Measurements from ENCODE around the gene ZC3H6.

Gene ZC3H6, protein sequence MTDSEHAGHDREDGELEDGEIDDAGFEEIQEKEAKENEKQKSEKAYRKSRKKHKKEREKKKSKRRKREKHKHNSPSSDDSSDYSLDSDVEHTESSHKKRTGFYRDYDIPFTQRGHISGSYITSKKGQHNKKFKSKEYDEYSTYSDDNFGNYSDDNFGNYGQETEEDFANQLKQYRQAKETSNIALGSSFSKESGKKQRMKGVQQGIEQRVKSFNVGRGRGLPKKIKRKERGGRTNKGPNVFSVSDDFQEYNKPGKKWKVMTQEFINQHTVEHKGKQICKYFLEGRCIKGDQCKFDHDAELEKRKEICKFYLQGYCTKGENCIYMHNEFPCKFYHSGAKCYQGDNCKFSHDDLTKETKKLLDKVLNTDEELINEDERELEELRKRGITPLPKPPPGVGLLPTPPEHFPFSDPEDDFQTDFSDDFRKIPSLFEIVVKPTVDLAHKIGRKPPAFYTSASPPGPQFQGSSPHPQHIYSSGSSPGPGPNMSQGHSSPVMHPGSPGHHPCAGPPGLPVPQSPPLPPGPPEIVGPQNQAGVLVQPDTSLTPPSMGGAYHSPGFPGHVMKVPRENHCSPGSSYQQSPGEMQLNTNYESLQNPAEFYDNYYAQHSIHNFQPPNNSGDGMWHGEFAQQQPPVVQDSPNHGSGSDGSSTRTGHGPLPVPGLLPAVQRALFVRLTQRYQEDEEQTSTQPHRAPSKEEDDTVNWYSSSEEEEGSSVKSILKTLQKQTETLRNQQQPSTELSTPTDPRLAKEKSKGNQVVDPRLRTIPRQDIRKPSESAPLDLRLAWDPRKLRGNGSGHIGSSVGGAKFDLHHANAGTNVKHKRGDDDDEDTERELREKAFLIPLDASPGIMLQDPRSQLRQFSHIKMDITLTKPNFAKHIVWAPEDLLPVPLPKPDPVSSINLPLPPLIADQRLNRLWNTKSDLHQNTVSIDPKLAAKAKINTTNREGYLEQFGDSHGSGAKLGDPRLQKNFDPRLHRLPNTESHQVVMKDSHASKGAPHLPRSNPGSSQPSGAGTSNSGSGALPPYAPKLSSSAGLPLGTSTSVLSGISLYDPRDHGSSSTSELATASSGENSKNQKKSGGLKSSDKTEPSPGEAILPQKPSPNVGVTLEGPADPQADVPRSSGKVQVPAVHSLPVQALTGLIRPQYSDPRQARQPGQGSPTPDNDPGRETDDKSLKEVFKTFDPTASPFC

DNA sequence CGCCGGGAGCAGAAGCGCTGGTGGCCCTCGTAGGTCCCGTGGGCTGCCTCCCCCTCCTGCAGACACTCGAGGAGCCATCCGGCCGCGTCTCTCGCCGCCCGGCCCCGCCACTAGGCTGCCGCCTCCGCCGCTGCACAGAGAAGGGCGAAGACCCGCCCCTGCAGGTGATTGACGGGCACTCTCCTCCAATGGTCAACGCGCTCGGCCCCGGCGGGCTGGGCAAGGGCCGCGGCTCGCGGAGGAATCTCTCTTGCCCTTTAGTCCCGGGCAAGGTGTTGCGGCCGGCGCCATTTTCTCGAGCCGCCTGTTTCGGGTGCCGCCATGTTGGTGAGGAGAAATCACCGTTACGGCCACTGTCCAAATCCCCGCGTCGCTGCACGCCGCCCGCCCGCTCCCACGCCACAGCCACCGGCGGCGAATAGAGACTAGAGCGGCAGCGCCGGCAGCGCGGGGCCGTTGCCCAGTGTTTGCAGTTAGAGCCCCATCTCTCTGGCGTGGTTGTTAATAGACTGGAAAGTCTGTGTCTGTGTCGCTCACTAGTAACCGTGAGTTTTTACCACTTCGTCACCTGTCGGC is at the start of gene ZC3H6:
ZC3H6 (plus strand) TSS at position 287 of the 576 bp plus-strand sequence. CDS start 398 bp downstream, outside the sequence.
- peak; percentile 100 for DNase-seq (ENCODE audit: low read depth)

DNA sequence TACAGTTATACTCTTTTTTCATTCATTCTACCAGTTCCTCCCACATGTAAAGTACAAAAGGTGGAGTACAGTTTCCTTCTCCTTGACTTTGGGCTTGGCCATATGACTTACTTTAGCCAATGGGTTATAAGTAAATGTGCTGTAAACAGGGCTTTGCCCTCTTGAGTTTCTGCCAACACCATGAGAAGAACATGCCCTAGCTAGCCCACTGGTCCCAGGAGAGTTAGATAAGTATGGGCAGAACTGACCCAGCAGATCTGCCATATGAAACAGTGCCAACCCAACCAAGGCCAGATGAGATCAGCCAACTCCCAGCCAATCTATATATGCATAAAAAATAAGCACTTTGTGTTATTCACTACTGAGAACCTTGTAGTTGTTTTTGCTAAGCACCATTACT is 46.0 kb upstream of the ZC3H6 start:
- DNase-seq (ENCODE audit: low read depth) = no peak

DNA sequence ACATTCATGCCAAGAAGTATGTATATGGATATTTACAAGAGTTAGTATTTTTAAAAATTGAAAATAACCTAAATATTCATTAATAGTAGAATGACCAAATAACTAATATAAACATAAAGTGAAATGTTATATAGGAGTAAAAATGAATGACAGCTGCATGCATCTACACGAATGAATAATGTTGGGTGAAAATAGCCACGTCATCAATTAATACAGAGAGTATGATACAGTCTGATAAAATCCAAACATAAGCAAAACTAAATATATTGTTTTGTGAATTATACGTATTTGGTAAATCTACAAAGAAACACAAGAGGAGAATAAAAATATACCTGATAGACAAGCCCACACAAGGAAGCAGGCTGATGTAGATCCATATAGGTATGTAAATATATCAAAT is 45.0 kb upstream of the ZC3H6 start:
- DNase-seq (ENCODE audit: low read depth) = no peak

- no peak for DNase-seq (ENCODE audit: low read depth)
Measured at GRCh38 chr2:112239862-112240261, 35.5 kb upstream of the ZC3H6 start.

DNA sequence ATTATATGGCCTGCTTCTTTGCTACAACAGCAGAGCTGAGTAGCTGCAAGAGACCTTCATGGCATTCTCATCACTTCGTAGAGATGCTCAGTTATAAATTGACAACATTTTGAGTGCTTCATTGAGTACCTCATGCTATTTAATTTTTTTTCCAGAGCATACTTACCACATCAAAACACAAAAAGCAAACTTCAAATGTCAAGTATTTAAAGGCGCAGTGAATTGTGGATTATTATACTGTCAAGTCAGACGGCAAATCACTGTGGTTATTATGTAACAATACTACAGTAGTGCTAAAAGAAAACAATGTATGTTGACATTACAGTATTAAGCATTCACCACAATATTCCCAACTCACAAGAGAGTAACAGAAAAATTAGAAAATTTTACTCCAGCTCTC is 33.0 kb upstream of the ZC3H6 start:
- no peak for DNase-seq (ENCODE audit: low read depth)

DNA sequence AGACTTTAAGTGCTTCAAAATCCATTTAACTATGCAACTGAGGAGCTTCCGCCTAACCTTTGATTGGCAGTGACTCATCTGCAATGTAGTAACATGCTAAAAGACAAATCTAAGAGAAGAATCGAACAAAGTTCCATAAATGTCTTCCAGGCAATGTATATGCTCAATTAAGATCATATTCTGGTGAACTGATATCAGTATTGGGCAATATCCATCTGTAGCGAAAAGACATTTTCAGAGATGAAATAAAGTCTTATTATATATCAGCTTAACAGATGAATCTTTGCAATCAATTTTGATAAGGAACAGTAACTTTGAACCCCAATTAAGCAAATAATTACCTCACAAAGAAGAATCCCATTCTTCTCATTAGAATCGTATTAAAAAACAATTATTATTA is 32.2 kb upstream of the ZC3H6 start:
- DNase-seq (ENCODE audit: low read depth) = no peak

- DNase-seq (ENCODE audit: low read depth) = no peak
Measured at GRCh38 chr2:112244854-112245253, 30.5 kb upstream of the ZC3H6 start.

GRCh38 chr2:112251271-112251670 is 24.1 kb upstream of the ZC3H6 start:
- DNase-seq (ENCODE audit: low read depth) = no peak

DNA sequence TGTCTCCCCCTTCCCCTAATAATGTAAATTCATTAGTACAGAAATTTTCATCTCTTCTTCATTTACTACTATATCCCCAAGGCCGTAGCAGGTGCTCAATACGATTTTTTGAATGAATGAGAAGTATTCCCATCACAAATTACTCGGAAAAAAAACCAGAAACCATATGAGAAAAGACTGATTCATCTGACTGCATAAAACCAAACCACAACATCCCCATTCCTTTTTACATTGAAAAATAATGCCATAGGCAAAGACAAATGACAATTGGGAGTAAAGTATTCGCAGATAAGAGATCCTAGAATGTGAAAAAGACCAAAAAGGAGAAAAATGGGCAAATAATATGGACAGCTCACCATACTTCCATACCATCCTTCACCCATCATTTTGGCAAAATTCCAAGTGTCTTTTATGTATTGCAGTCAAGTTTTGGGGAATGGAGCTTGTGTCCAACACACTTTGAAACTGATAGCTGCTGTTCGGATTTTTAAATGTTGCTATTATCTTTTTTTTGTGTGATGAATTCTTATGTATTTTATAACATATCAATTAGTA is 22.1 kb upstream of the ZC3H6 start:
- no peak for DNase-seq (ENCODE audit: low read depth)

DNA sequence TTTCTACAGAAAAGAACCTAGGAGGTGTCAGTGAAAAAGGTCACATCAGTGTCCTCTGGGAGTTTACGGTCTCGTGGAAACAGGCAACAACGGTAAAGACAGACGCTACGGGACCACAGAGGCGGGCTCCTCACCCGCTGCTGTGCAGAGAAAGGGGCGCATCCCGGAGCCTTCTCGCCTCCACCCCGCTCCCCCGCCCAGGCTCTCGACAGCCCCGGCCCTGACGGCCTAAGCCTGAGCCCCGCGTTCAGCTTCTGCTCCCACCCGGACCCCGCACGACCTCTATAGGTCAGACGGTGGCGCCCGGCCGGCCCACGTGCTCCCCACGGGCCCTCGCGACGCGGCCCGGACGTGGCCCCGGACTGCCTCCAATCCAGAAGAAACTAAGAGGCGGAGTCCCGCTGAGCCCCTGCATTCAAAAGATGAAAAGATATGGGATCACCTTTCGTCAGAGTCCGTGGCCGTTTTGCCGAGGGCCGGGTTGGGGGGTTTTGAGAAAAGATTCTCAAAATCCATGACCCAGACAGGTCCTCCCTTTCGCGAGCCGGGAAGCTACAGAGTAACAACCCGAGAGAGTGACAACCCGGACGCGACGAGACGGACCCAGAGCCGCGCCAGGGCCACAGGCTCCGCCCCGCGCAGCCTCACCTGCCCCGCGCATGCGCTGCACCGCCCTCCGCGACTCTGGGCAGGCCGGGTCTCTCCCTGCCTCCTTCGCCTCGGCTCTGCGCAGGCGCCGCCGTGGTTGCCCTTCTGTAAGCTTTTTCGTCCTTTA is 20.7 kb upstream of the ZC3H6 start, which contains the start of gene ZC3H8:
ZC3H8 (minus strand) TSS at position 577 of the 775 bp plus-strand sequence; CDS start at position 516, 61 bp downstream.
- peak; percentile 95 for DNase-seq (ENCODE audit: low read depth)

DNA sequence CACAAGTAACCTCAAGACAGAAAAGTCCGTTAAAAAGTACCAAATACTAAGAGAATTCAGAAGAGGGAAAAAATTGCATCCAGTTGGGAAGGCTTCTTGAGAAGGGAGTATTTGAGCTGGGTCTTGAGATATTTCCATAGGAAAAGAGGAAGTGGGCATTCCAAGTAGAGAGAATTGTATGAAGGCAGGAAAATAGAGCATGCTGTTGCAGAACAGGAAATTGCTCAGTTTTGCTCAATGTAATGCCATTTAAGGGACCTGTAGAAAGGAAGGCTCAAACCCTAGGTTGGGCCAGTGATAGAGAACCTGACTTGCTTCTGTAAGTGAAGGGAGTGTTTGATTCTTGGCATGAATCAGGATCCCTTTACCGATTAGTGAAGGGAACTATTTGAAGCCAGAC is 19.5 kb upstream of the ZC3H6 start:
- no peak for DNase-seq (ENCODE audit: low read depth)

- no peak for DNase-seq (ENCODE audit: low read depth)
Measured at GRCh38 chr2:112256654-112257053, 18.7 kb upstream of the ZC3H6 start.

GRCh38 chr2:112257575-112257974 is 17.8 kb upstream of the ZC3H6 start:
- DNase-seq (ENCODE audit: low read depth) = no peak

GRCh38 chr2:112259509-112260294 is 15.7 kb upstream of the ZC3H6 start:
- DNase-seq (ENCODE audit: low read depth) = peak; percentile 64

DNA sequence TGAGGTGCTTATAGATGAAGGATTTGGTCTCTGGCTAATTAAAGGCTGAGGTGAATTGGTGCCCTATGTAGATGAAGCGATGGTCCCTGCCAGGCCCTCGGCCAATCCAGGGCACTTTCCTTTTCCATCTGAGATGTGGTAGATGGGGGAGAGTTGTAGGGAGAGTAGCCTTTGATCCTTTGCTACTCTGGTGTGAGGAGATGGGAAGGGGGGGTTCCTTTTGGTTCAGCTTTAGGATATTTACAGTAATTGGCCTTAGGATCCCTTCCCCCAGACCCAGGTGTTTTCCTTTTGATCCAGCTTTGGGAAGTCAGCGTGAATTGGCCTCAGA is 15.1 kb upstream of the ZC3H6 start:
- DNase-seq (ENCODE audit: low read depth) = no peak

- DNase-seq (ENCODE audit: low read depth) = no peak
Measured at GRCh38 chr2:112262876-112263275, 12.5 kb upstream of the ZC3H6 start.

DNA sequence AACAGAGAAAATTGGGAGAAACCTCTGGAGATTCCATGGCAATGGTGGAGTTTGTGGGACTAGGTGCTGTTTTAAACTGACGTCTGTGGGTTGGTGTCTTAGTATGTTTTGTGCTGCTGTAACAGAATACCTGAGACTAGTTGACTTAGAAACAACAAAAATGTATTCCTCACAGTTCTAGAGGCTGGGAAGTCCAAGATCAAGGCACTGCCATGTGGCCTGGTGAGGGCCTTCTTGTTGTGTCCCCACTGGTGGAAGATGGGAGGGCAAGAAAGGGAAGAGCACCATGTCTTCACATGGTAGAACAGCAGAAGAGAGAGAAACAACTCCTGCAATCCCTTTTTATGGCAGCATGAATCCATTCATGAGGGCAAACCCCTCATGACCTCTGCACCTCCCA is 6.8 kb upstream of the ZC3H6 start:
- DNase-seq (ENCODE audit: low read depth) = no peak

- DNase-seq (ENCODE audit: low read depth) = no peak
Measured at GRCh38 chr2:112272669-112273068, 2.7 kb upstream of the ZC3H6 start.

GRCh38 chr2:112273349-112273748 is 2.0 kb upstream of the ZC3H6 start:
- no peak for DNase-seq (ENCODE audit: low read depth)
